Measurements from ENCODE around the gene MAP2K5. TPM values are rescaled to one million over a fixed set of nuclear protein-coding genes. Genes with fewer than 3 reads are reported as not detected.

Gene MAP2K5
- total RNA-seq, 1 donor from 2014 or later, result 8.0 TPM

DNA sequence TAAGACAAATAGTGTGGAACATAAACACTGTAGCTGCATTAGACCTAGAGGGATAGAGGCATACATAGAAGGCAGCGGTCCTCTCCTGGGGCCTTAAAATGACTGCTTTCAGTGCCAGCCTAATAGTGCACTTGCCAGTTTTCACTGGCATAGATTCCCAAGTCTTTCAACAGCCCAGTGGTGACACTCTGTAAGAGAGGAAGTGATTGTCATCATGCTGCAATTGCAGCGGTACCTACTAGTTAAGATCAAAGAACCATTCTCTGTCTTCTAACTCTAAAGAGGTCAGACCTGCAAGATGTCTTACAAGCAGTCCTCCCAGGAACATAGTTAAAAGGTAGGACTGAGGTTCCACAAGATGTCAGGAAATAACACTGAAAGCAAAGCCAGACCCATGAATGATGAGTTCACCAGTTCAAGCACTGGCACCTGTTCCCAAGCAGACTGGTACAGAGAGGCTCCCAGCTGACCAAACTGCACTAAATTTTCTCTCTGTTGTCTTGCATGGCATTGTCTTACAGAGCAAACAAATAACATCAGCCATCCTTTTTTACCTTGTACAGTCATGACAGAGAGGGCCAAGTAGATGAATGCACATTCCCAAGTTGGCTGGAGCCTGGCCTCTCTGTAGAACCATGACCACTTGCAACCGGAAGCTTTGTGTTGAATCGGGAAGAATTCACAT is 182.3 kb downstream of the MAP2K5 start:
- TF ChIP-seq, protein P1, sequence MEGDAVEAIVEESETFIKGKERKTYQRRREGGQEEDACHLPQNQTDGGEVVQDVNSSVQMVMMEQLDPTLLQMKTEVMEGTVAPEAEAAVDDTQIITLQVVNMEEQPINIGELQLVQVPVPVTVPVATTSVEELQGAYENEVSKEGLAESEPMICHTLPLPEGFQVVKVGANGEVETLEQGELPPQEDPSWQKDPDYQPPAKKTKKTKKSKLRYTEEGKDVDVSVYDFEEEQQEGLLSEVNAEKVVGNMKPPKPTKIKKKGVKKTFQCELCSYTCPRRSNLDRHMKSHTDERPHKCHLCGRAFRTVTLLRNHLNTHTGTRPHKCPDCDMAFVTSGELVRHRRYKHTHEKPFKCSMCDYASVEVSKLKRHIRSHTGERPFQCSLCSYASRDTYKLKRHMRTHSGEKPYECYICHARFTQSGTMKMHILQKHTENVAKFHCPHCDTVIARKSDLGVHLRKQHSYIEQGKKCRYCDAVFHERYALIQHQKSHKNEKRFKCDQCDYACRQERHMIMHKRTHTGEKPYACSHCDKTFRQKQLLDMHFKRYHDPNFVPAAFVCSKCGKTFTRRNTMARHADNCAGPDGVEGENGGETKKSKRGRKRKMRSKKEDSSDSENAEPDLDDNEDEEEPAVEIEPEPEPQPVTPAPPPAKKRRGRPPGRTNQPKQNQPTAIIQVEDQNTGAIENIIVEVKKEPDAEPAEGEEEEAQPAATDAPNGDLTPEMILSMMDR (IDR thresholded peaks at IDR 0.05; ENCODE audit: insufficient read depth, low read length, poor library complexity, severe bottlenecking), result no peak
- Histone ChIP-seq H3K27me3 (ENCODE audit: control insufficient read depth, insufficient read depth, low read length) (no peaks in the 10 kb centered on the region), H3K4me3 (ENCODE audit: low read depth, low read length) (no peak overlapping the region), H3K36me3 (ENCODE audit: control insufficient read depth, insufficient read depth, low read length) (no peaks in the 10 kb centered on the region)
- DNase-seq (ENCODE audit: low read depth), result no peak

DNA sequence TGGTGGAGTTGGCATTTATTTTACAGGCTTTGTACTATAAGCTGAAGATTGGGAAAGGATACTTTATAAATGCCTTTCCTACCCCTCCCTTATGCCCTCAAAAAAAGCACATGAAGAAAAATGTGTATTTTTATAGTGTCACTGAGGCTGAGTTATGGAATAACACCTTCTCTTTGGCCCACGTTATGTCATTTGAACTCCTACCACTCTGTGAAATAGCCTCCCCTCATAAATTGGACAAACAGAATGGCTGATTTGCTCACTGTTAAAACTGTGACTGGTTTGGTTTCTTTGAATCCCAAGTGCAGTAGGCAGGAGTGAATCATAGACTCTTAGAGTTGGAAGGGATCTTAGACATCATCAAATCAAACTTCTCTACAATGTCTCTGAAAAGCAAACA is 187.6 kb downstream of the MAP2K5 start:
- Histone ChIP-seq H3K4me3 (ENCODE audit: low read depth, low read length) (no peak overlapping the region), H3K36me3 (ENCODE audit: control insufficient read depth, insufficient read depth, low read length) (no peaks in the 10 kb centered on the region), H3K27me3 (ENCODE audit: control insufficient read depth, insufficient read depth, low read length) (no peaks in the 10 kb centered on the region)
- TF ChIP-seq, protein P1 (IDR thresholded peaks at IDR 0.05; ENCODE audit: insufficient read depth, low read length, poor library complexity, severe bottlenecking), result no peak
- no peak for DNase-seq (ENCODE audit: low read depth)

DNA sequence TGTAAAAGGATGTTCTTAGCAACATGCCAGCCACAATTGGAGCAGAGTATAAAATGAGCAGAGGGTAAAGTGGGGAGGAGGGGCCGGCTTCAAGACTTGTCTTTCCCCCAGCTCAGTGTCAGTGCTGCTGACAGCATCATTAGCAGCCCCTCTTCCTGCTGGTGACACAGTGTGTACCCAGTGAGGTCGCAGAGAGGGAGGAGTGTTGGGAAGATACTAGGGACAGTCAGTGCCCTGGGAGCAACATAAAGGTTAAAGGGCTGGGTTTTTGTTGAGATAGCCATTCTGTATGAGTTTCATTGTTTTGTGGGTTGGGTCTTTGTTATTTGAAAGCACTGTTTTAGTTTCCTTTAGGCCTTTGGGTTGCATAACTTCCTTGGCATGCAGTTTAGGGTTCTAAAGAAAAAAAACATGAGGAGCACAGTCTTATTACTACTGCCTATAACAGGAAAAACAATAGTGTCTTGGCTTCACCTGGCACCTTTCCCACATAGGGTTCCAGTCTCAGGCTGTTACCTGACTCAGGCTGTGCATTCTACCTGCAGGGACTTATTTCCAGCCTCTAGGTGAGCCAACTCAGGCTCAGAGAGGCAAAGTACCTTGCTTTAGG is 188.7 kb downstream of the MAP2K5 start:
- Histone ChIP-seq H3K27me3 (ENCODE audit: control insufficient read depth, insufficient read depth, low read length) (no peaks in the 10 kb centered on the region), H3K36me3 (ENCODE audit: control insufficient read depth, insufficient read depth, low read length) (no peaks in the 10 kb centered on the region), H3K4me3 (ENCODE audit: low read depth, low read length) (no peak overlapping the region)
- DNase-seq (ENCODE audit: low read depth), result no peak
- TF ChIP-seq, protein P1 (IDR thresholded peaks at IDR 0.05; ENCODE audit: insufficient read depth, low read length, poor library complexity, severe bottlenecking), result no peak

DNA sequence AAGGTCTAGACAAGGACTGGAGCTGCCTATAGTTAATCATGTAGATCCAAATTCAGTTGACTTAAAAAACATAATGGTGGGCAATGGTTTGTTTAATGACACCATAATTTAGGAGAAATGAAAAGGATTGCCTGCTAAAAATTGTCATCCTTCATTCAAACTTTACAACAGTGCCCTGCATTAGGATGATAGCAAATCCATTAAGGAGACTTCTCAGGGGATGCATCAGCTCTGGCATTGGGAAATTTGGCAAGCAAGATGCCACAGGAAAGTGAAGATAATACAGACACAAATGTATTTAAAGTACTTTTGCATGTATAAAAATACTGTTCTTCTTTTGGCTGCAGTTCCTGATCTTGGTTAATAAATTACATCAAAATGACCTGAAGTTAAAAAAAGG is 189.7 kb downstream of the MAP2K5 start:
- Histone ChIP-seq H3K36me3 (ENCODE audit: control insufficient read depth, insufficient read depth, low read length) (no peaks in the 10 kb centered on the region), H3K4me3 (ENCODE audit: low read depth, low read length) (no peak overlapping the region), H3K27me3 (ENCODE audit: control insufficient read depth, insufficient read depth, low read length) (no peaks in the 10 kb centered on the region)
- DNase-seq (ENCODE audit: low read depth), result no peak
- TF ChIP-seq, protein P1 (IDR thresholded peaks at IDR 0.05; ENCODE audit: insufficient read depth, low read length, poor library complexity, severe bottlenecking), result no peak

DNA sequence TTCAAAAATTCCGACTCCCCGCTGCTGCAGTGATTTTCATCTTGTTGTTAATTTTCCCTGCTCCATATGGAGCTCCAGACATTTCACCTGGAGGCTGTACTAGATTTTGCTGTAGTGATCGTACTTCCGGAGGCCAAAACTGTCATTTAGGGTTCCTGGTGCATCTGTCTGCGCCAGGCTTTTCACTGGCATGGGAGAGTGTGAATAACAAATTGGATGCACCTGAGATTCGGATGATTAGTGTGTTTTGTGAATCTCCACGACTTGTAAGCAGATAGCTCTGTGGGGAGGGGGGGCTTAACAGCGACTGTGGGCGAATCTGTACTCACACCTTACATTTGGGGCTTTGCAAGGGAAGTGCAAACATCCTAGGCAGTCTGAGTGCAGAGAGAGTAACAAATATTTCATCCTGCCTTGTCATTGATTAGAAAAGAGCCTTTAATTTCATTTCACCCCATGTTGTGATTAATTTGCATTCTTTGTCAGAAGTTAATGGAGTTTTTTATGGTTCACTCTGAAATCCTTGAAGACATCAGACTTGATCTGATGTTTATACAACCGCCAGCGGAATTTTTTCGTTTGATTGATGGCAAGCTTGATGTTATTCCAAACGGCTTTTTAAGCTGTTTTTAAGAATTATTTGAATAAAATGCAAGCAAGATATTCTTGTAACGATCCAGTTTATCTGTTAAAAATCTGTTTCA is 190.3 kb downstream of the MAP2K5 start:
- no peak for DNase-seq (ENCODE audit: low read depth)
- Histone ChIP-seq H3K27me3 (ENCODE audit: control insufficient read depth, insufficient read depth, low read length) (no peaks in the 10 kb centered on the region), H3K4me3 (ENCODE audit: low read depth, low read length) (no peak overlapping the region), H3K36me3 (ENCODE audit: control insufficient read depth, insufficient read depth, low read length) (no peaks in the 10 kb centered on the region)
- TF ChIP-seq, protein P1 (IDR thresholded peaks at IDR 0.05; ENCODE audit: insufficient read depth, low read length, poor library complexity, severe bottlenecking), result no peak

Measured in kidney epithelial cell (primary cell).